Heart right ventricle (tissue), 16 donors: Measurements from ENCODE around the gene VGF. TPM values are rescaled to one million over a fixed set of nuclear protein-coding genes. Genes with fewer than 3 reads are reported as not detected.

Source experiments
- ATAC-seq, 8 donors: fragments of 200-7000 bp; cut with Tn5 transposase; one replicate each; pipeline ENCODE4 v1.9.1; 2020; ENCODE audit warnings: mild to moderate bottlenecking in 8 of 8, moderate library complexity in 8 of 8, moderate number of reproducible peaks in 1 of 8
- DNase-seq, 2 donors: peaks; one replicate each; pipeline ENCODE4 v3.0.0-alpha.2; 2020
- H3K27ac ChIP-seq, 10 donors: fragments of 200-600 bp; sonication (generic) in 2 of 10; one replicate each; pipeline versions ENCODE4 v1.5.0 to v1.8.0; 2020 to 2022; ENCODE audit warnings: mild to moderate bottlenecking in 3 of 10
- H3K27me3 ChIP-seq, 7 donors: fragments of 200-600 bp; one replicate each; pipeline ENCODE4 v1.8.0; 2021 to 2022; ENCODE audit warnings: mild to moderate bottlenecking in 2 of 7
- H3K36me3 ChIP-seq, 9 donors: fragments of 200-600 bp; sonication (generic) in 1 of 9; one replicate each; pipeline versions ENCODE4 v1.5.0 to v1.8.0; 2020 to 2022; ENCODE audit warnings: mild to moderate bottlenecking in 2 of 9
- H3K4me1 ChIP-seq, 9 donors: fragments of 200-600 bp; sonication (generic) in 1 of 9; one replicate each; pipeline versions ENCODE4 v1.5.0 to v1.8.0; 2020 to 2022; ENCODE audit warnings: mild to moderate bottlenecking in 4 of 9
- H3K4me3 ChIP-seq, 10 donors: fragments of 200-600 bp; sonication (generic) in 2 of 10; one replicate each; pipeline versions ENCODE4 v1.5.0 to v1.8.0; 2020 to 2022; ENCODE audit warnings: mild to moderate bottlenecking in 7 of 10, moderate library complexity in 2 of 10
- H3K9me3 ChIP-seq, 11 donors: fragments of 200-600 bp in 10 of 11; sonication (generic) in 2 of 11; one replicate each; pipeline versions ENCODE4 v1.5.0 to v1.8.0; 2013 to 2022; ENCODE audit warnings: mild to moderate bottlenecking in 2 of 11, control low read depth in 1 of 11, moderate library complexity in 1 of 11
- WGBS, 2 donors: extraction: QIAGEN DNeasy Blood & Tissue Kit; methylation state at CpG; one replicate each; pipeline ENCODE4 v1.1.7; 2013; ENCODE audit warnings: inconsistent platforms in 1 of 2; 5-methylcytosine and 5-hydroxymethylcytosine counted together
- intact Hi-C, 10 donors: fragments of 100-400 bp; cut with DNase I; formaldehyde crosslinking; loops; one replicate each; pipeline versions ENCODE4 v1.11.1 to v1.14.2; 2022
- polyA plus RNA-seq, 2 donors: library from polyadenylated mRNA; stranded (reverse); fragments of 200-250 nt; gene quantifications; one replicate each; pipeline ENCODE4 v1.2.3, GENCODE V29; 2013
- total RNA-seq, 10 donors: library from RNA; stranded (reverse); fragmentation: NEBNext Ultra II Directional in 3 of 10; extraction: Animal tissue kit (Norgen Biotek cat#: 25700) in 3 of 10; gene quantifications; one replicate each; pipeline versions ENCODE4 v1.2.1 to v1.2.4, GENCODE V29; 2021 to 2023
- TF ChIP-seq, protein P1 (sequence below), 9 donors: fragments of 200-600 bp; sonication (generic) in 2 of 9; IDR thresholded peaks; one replicate each; pipeline versions ENCODE4 v1.5.0 to v1.8.0; 2021 to 2022; ENCODE audit warnings: antibody characterized with exemption in 9 of 9, mild to moderate bottlenecking in 5 of 9, moderate library complexity in 1 of 9
- donor health status: Arrhythmogenic right ventricular cardiomyopathy.
- donor health status: ischemic (EF 13 %, LVEDD 7.1; RV severe dilation, severe dysfunction).
- donor health status: healthy with polysubstance abuse.
- donor health status: DM: no; HTN: yes; CAD: no.
- donor health status: DM: no; HTN: no; CAD: no.
- donor health status: ischemic (EF 25% LVEDD 6.9; RV normal size, moderate dysfunction).
- donor health status: ischemic (EF 25% LVEDD 5.7; RV mildly dilated, moderate dysfunction).
- donor health status: healthy.
- donor health status: DM: yes; HTN: yes; CAD: no.
- donor health status: Ischemic cardiomyopathy.
- donor health status: ischemic (EF 35%, LVEDD 5.7; RV mildly dilated, moderate dysfunction).
- donor health status: nonischemic (EF 11% LVEDD 7.7; RV severe dilation, severe dysfunction).
- donor health status: DM: yes; HTN: yes; CAD: no.
- donor health status: PGD.
- donor health status: ischemic (EF 29% LVEDD 5.4; RV normal size, mild dysfunction).
- donor health status: nonischemic (EF 23%, LVEDD 6.1; RV moderate dilation, normal function).

VGF gene
- total and polyA plus RNA-seq, 12 donors, result 0.17 TPM; not detected in 11

DNA sequence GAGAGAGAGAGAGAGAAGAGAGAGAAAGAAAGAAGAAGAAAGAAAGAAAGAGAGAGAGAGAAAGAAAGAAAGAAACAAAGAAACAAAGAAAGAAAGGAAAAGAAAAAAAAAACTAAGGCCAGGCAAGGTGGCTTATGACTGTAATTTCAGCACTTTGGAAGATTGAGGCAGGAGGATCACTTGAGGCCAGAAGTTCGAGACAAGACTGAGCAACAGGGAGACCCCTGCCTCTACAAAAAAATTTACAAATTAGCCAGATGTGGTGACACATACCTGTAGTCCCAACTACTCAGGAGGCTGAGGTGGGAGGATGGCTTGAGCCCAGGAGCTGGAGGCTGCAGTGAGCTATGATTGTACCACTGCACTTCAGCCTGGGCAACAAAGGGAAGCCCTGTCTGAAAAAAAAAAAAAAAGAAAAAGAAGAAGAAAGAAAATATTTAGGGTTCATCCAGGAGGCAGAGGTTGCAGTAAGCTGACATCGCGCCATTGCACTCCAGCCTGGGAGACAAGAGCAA, 35.7 kb downstream of the VGF start:
- no peak overlapping the region for H3K27ac ChIP-seq
- DNase-seq (no peak), ATAC-seq (no peak)
- TF ChIP-seq, protein P1, sequence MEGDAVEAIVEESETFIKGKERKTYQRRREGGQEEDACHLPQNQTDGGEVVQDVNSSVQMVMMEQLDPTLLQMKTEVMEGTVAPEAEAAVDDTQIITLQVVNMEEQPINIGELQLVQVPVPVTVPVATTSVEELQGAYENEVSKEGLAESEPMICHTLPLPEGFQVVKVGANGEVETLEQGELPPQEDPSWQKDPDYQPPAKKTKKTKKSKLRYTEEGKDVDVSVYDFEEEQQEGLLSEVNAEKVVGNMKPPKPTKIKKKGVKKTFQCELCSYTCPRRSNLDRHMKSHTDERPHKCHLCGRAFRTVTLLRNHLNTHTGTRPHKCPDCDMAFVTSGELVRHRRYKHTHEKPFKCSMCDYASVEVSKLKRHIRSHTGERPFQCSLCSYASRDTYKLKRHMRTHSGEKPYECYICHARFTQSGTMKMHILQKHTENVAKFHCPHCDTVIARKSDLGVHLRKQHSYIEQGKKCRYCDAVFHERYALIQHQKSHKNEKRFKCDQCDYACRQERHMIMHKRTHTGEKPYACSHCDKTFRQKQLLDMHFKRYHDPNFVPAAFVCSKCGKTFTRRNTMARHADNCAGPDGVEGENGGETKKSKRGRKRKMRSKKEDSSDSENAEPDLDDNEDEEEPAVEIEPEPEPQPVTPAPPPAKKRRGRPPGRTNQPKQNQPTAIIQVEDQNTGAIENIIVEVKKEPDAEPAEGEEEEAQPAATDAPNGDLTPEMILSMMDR (IDR thresholded peaks at IDR 0.05), result no peak
- H3K4me3 ChIP-seq, result no peak overlapping the region
- peaks cover 0 to 18% (median 0%) of the 10 kb centered on the region in 7 donors for H3K27me3 ChIP-seq
- H3K36me3 ChIP-seq, result peaks cover 0 to 31% (median 0%) of the 10 kb centered on the region in 9 donors
- no peaks in the 10 kb centered on the region for H3K9me3 ChIP-seq
- WGBS, 2 donors, result 96 to 98% methylated on average over 3 of the region's 3 CpGs
- intact Hi-C loops, result loop anchor here in 3 of 10 donors (5.0 to 10.0 kb wide), 3 partner anchors 32 to 235 kb away; partner anchors contain the start of genes ACHE (in 1 of the 3) and TRIM56 (in 1 of the 3)
- peaks cover 10 to 54% (median 31%) of the 10 kb centered on the region in 9 donors for H3K4me1 ChIP-seq

DNA sequence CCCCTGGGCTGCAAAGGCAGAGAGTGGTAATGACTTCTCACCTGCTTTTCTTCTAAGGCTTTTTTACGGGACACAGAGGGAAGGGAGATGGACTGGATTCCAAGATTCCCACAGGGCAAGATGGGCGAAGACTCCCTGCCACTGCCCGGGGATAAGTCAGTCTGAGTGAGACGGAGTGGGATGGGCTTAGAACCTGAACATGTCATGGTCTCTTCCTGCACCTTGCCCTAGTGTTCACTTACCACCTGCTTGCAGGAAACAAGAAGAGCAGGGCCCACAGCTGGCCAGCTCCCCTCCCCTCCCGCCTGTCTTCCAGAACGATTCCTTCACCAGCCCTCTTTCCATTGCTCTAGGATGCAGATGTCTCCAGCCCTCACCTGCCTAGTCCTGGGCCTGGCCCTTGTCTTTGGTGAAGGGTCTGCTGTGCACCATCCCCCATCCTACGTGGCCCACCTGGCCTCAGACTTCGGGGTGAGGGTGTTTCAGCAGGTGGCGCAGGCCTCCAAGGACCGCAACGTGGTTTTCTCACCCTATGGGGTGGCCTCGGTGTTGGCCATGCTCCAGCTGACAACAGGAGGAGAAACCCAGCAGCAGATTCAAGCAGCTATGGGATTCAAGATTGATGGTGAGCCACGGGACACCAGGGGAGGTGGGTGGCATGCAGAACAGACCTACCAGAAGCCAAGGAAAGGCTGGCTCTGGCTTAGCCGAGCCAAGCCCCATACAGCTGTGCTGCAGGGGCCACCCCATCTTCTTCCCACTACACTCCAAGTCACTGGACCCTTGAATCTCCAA, 37.1 kb downstream of the VGF start:
- TF ChIP-seq, protein P1 (IDR thresholded peaks at IDR 0.05), result no peak
- WGBS, 2 donors, result 87 to 88% methylated on average over 14 of the region's 14 CpGs
- DNase-seq (no peak), ATAC-seq (no peak)
- Histone ChIP-seq H3K27me3 (peaks cover 0 to 18% (median 0%) of the 10 kb centered on the region in 7 donors), H3K4me3 (peak overlapping the region in 6 of 10 donors; percentile 9 to 49 (median 41)), H3K27ac (peak overlapping the region in 2 of 10 donors; percentile 59 to 75), H3K36me3 (peaks cover 0 to 22% (median 0%) of the 10 kb centered on the region in 9 donors), H3K9me3 (no peaks in the 10 kb centered on the region), H3K4me1 (peaks cover 10 to 58% (median 37%) of the 10 kb centered on the region in 9 donors)
- intact Hi-C loops, result loop anchor here in 1 of 10 donors (5.0 kb wide), 1 partner anchor 41 kb away; the partner anchor contains the start of gene TRIM56

DNA sequence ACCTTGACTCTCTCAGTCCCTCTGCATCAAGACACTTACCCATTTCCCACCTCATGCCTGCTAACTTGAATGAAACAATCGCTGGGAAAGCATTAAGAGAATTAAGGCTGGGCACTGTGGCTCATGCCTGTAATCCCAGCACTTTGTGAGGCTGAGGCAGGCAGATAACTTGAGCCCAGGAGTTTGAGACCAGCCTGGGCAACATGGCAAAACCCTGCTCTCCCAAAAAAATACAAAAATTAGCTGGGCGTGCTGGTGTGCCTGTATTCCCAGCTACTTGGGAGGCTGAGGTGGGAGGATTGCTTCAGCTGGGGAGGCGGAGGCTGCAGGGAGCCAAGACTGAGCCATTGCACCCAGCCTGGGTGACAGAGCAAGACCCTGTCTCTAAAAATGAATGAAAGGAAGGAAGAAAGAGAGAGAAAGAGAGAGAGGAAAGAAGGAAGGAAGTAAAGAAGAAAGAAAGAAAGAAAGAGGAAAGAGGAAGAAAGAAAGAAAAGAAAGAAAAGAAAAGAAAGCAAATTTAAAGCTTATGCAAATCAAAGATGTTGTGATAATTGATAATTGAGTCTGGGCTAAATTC, 37.8 kb downstream of the VGF start:
- Histone ChIP-seq H3K27me3 (peaks cover 0 to 18% (median 0%) of the 10 kb centered on the region in 7 donors), H3K4me3 (peak overlapping the region in 9 of 10 donors; percentile 9 to 49 (median 37)), H3K36me3 (peaks cover 0 to 22% (median 0%) of the 10 kb centered on the region in 9 donors), H3K4me1 (peaks cover 10 to 65% (median 41%) of the 10 kb centered on the region in 9 donors), H3K9me3 (no peaks in the 10 kb centered on the region), H3K27ac (peak overlapping the region in 9 of 10 donors; percentile 45 to 86 (median 61))
- WGBS, 2 donors, result 80 to 83% methylated on average over 3 of the region's 3 CpGs
- DNase-seq, result no peak
- ATAC-seq, result no peak
- TF ChIP-seq, protein P1 (IDR thresholded peaks at IDR 0.05), result no peak
- intact Hi-C loops, result loop anchor here in 1 of 10 donors (5.0 kb wide), 1 partner anchor 40 kb away; the partner anchor contains the start of gene TRIM56
